Brain pericyte (primary cell): ENCODE results near the gene MPI.
"Not testable (repeated sequence)": the region's sequence is repeated elsewhere in the genome, so short reads cannot be mapped to it uniquely, and the experiment has no call there.

Source experiments
- DNase-seq: peaks from one replicate; pipeline ENCODE4 v3.0.0-alpha.2; 2012; ENCODE audit warnings: low read depth, low spot score

MPI gene

GRCh38 chr15:74863239-74864056 is 26.4 kb upstream of the MPI start:
- no peak for DNase-seq

GRCh38 chr15:74864296-74864695 is 25.5 kb upstream of the MPI start:
- no peak for DNase-seq

GRCh38 chr15:74865316-74865715 is 24.5 kb upstream of the MPI start:
- no peak for DNase-seq

GRCh38 chr15:74866090-74866489 is 23.8 kb upstream of the MPI start:
- DNase-seq: no peak

- no peak for DNase-seq
These were observed 22.3 kb upstream of the MPI start for GRCh38 chr15:74867466-74868038.

- DNase-seq: no peak
These were observed 21.8 kb upstream of the MPI start for GRCh38 chr15:74868059-74868458.

- DNase-seq: no peak
These were observed 20.5 kb upstream of the MPI start for GRCh38 chr15:74869372-74869725.

- DNase-seq: no peak
These were observed 20.0 kb upstream of the MPI start for GRCh38 chr15:74869726-74870407.

GRCh38 chr15:74870436-74871215 is 19.2 kb upstream of the MPI start:
- DNase-seq: no peak

GRCh38 chr15:74872702-74873035 is 17.2 kb upstream of the MPI start:
- no peak for DNase-seq

- DNase-seq: peak; percentile 82
These were observed 16.6 kb upstream of the MPI start, which contains the start of gene SCAMP2 for GRCh38 chr15:74873036-74873755. TSS of gene SCAMP2 (minus strand) at chr15:74873365. CDS start at chr15:74873255, 110 bp downstream.

- no peak for DNase-seq
These were observed 16.0 kb upstream of the MPI start for GRCh38 chr15:74873756-74874424.

- DNase-seq: no peak
These were observed 11.6 kb upstream of the MPI start for GRCh38 chr15:74878273-74878672.

GRCh38 chr15:74882528-74882927 is 7.3 kb upstream of the MPI start:
- DNase-seq: no peak

GRCh38 chr15:74884428-74885223 is 5.2 kb upstream of the MPI start:
- no peak for DNase-seq

- DNase-seq: no peak
These were observed 4.4 kb upstream of the MPI start for GRCh38 chr15:74885461-74885860.

- not testable (repeated sequence) for DNase-seq
These were observed 2.2 kb upstream of the MPI start for GRCh38 chr15:74887537-74888193.

- DNase-seq: no peak
These were observed 1.1 kb upstream of the MPI start for GRCh38 chr15:74888716-74889115.

GRCh38 chr15:74889390-74889882 is 406 bp upstream of the MPI start:
- no peak for DNase-seq

- DNase-seq: no peak
These were observed 771 bp downstream of the MPI start for GRCh38 chr15:74890665-74890960.
